Measurements from ENCODE around the gene TRAK1. TPM values are rescaled to one million over a fixed set of nuclear protein-coding genes. Genes with fewer than 3 reads are reported as not detected.

TRAK1 gene
- total RNA-seq, 1 donor from 2014 or later, result 21.2 TPM

DNA sequence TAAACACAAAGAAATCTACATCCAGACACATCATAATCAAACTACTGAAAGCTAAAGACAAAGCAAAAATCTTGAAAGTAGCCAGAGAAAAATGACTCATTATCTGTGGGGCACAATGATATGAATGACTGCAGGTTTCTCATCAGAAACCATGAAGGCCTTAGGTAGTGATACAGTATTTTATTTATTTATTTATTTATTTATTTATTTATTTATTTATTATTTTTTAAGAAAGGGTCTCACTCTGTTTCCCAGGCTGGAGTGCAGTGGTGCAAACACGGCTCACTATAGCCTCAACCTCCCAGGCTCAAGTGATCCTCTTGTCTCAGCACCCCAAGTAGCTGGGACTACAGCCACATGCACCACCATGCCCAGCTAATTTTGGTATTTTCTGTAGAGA lies 159.6 kb downstream of the TRAK1 start:
- ATAC-seq, result no peak

DNA sequence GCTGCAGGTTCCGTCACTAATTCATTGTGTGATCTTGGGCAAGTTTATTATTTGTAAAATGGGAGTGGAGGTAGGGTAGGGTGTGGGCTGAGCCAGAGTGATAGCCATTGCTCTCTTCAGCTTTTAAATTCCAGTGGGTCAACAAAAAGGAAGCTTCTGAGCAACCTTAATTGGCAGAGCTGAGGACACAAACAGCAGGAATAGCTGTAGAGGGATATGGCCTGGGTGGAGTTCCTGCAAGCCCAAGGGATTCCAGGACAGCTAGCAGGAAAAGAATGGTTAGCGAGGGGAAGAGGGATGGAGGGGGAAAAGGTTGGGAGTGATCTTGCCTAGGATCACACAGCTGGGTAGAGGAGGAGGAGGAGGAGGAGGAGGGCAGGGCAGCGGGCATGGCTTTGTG lies 163.4 kb downstream of the TRAK1 start:
- no peak for ATAC-seq

DNA sequence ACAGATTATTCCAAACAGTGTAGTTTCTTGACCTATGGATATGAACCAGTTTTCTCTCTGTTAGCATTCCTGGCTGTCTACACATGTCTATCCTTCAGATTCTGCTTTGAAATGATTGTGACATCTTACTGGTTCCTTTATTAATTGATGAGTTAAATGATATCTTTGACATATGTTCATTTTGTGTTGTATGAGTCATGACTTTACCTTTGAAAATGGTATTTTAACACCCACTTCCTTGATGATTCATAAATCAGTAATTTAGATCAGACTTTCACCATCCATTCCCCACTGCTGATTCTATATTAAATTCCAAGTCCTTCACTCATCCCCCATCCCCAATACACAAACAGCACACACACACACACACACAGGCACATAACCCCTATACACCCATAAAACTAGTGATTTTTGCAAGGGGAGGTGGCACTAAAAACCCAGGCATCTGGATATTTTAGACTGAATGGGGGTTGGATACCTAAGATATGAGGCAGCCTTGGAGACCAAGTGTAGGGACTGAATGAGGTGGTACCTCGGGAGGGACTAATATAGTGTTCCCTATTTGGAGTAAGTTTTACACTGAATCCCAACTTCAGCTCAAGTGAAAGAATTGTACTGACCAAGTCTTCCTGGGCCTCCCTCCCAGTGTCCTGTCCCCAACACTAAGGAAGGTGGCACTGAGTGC lies 165.1 kb downstream of the TRAK1 start:
- ATAC-seq, result no peak

DNA sequence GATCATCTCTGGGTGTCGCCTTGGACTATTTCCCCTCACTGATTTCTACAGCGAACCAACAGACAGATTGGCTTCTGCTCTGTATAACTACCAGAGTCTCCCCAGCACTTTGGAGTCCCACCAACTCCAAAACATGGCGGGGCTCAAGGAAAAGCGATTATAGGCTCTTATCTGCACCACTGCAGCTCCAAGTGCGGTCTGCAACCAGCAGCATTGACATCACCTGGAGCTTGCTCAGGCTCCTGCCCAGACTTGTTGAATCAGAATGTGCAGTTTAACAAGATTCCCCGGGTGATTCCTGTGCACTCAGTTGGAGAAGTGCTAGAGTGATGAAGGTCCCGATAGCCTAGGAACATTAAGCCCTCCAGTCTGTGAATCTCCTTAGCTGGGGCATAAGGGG lies 165.8 kb downstream of the TRAK1 start:
- ATAC-seq, result peak; percentile 83

DNA sequence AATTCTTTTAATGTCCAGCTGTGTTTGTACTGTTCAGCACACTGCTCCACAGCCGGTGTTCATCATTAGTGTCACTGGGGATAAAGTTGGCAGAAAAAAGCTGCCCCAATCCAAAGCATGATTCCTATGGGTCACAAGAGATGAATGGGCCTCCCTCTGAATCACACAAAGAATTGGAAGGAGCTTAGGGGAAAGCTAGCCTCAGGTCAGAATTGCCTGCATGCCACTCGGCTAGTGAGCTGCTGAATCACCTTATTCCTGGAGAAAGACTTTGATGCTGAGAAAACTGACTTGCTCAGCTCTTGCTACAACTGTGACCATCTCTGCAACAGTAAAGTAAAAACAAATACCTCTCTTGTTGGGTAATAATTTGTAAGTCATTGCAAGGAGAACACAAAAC lies 171.4 kb downstream of the TRAK1 start:
- peak; percentile 72 for ATAC-seq

DNA sequence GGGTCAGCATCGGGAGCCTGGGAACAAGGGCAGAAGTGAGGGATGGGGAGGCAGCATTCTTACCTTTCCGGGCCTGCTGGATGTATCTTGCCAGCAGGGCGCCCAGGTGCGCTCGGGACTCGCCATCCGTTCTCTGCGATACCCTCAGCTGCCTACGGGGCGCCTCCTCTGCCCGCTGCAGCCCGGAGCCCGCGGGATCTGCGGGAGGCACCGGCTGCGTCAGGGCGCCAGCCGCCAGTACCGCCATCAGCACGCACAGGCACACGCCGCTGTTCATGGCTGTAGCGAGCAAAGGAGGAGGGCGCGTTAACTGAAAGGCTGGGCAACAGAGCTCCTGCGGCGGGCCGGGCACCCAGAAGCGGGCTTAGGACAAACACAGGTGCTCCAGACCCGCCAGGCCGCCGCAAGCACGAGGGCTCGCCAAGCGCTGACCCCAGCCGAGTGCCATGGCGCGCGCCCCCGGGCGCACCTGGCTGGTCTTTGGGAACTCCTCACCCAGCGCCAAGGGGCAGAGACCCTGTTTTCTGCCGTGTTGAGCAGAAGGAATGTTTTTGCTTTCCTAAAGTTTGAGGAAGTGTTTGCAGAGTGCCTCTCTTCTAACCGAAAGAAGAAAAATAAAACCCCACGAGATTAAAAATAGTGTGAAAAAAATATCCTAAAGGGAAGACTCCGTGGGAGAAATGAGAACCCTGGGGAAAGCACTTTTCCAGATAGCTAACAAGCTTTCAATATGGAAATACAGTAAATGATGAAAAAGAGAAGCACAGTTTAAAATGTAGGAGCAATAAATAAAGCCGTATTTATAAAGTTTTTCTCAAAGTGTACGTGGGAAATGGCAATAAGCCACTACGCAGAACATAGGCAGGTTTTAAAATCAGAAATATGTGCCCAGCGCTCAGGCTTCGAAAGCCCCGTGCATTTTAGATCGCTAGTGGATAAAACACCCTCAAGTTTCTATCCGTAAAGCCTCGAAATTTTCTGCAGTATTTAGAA lies 172.5 kb downstream of the TRAK1 start:
- ATAC-seq, result peak; percentile 53

DNA sequence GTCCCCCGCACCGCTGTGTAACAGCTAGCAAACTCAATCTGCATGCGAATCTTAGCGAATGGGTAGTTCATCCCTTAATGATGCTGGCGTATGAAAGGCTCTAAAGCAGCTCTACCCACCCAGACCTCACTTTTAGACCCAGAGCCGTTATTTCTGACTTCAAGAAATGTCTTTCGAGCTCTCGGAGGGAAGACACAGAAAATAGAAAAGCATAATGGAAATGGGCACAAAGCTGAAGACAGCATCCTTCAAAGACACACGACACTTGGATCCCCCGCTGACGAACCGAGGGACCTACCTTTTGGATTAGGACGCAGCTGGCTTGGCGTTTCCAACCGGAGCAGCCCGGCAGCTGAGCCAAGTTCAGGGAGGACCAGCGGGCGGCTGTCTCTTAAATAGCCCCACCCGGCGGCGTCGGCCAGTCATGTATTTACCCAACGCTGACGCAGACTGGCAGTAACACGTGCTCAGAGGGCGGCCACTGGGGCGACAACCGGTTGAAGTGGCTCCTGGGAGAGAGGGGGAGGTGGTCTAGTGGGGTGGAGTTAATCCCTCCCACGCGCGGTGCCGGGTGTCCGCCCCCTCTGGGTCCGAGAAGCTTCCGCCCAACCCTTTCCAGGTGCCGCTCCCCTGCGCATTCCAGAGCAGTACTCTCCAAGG lies 173.4 kb downstream of the TRAK1 start:
- ATAC-seq, result peak; percentile 68

DNA sequence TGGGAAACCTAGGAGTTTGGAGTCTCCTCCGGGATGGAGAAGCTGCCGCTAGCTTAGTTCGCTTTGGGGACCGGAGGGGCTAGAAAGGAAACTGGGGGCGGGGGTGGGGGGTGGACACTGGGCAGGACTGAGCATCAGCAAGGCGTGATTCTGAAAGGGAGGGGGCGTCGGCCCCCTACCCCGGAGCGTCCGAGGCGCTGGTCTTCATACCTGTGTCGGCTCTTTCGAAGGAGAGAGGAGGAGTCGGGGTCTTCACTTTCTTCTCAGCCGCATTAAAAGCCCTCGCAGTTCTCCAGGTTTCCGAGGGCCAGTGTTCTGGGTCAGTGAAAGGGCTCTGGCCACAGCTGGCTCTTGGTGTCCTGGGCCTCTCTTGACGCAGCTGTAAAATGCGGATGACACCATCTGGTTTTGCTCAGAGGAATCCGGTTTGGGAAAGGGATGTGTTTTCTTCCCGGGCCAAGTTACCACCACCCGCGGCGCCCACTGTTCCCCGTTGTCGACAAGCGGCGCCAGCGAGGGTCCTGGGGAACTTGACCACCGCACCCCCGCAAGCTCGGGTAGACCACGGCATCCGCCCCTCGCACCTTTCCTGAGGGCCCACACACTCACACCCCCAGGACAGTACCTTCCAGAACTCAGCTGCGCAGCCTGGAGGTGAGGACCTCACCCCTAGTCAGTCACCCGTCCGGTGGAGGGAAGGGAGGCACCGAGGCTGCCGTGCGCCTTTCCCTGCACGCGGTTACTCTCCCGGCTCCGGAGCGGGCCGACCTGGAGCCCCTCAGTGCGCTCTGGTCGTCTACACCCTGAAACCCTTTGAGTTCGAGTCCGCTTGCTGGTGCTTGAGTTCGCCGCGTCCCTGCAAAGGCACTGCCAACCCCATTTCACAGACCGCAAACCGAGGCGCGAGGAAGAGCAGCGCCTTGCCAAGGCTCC lies 174.2 kb downstream of the TRAK1 start:
- ATAC-seq, result no peak

DNA sequence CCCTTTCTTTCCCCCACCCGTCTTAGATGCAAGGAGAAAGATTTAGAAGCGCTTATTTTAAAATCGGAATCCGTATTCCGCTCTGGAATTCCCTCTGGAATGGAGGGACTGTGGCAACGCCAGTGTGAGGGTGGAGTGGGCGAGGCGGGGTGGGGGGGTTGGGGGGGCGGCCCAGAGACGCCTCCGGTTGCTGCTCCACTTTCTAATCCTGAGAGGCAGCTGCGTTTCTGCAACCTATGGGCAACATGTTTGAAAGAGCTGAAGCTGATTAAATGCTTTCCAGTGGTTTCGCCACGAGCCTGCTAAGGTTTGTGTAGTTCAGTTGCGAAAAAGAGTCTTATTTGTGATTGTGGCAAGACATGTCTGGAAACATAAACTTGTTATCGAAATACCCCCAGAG lies 174.9 kb downstream of the TRAK1 start, which contains the start of gene CCK:
Gene CCK, minus strand, starts transcription at position 101 of the 400 bp plus-strand sequence. CDS start 2,555 bp downstream, outside the sequence.
- ATAC-seq, result no peak

DNA sequence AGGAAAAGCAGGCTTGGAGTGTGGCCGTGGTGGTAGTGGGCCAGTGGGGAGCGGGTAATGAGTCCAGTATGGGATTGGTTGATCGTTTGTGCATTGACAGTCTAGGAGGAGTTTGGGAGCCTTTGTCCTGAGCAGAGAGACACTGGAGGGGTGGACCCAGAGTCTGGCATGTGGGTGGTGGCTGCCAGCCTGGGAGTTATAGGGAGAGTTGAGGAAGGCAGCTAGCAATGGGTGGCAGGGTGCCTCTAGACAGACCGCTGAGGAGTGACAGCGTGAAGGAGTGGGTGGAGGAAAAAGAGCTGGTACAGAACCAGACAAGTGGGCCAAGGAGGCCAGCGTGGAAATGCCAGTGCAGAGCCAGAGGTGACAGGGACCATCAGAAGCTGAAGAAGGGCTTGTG lies 176.7 kb downstream of the TRAK1 start:
- no peak for ATAC-seq

DNA sequence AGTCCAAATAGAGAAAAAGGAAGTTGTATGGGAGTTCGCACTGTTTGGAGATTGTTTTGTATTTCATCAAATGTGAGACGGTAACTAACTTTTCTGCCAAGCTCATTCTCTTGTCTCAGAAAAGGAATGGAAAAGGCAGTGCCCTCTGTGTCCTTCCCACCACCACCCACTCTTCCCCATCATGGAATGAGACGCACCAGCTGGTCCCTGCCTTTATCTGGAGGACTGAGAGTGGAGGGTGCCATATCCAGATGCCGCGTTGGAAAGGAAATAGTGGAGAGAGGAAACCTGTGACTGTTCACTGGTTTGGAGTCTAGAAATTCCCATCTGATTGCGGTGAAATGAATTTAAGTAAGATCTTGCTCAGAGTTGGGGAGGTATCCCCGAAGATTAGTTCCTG lies 178.5 kb downstream of the TRAK1 start:
- no peak for ATAC-seq

DNA sequence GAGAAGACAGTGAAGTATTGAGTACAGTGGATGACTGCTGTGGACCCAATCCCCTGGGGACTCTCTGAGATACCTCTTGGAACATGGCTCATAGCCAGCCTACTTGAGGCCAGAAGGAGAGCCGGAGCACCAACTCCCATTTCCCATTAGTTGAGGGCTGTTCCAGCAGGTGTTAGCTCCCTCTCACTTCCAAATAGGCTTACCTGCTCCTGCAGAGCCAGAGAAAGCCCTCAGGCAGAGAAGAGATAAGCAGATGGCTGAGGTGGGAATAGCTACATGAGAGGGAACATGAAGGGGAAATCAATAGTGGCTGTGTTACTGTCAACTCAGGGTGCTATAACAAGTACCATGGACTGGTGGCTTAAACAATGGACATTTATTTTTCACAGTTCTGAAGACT lies 179.4 kb downstream of the TRAK1 start:
- no peak for ATAC-seq

DNA sequence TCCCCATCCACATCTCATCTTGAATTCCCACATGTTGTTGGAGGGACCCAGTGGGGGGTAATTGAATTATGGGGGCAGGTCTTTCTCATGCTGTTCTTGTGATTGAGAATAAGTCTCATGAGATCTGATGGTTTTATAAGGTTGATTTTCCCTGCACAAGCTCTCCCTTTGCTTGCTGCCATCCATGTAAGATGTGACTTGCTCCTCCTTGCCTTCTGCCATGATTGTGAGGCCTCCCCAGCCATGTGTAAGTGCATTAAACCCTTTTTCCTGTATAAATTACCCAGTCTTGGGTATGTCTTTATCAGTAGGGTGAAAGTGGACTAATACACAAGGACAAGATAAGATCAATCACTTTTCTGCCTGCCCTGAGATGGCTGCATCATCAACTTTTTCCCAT lies 180.6 kb downstream of the TRAK1 start:
- ATAC-seq, result no peak

DNA sequence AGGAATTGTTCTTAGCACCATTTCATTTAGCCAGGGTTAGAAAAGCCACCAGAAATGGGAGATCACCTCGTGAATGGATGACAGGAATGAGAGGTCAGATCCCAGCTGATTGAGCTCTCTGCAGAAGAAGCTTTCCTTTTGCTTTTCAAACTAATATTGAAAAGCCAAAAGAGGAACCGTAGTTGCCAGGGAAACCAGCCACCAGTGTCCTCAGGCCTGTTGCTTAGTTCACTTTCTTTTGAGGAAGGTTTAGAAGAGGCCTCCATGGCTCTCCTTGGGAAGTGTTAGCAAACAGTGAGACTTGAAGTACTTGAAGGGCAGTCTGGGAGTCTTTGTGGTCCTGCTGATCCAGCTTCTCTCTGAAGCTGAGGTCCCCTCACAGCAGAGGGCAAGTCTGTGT lies 182.2 kb downstream of the TRAK1 start:
- no peak for ATAC-seq

DNA sequence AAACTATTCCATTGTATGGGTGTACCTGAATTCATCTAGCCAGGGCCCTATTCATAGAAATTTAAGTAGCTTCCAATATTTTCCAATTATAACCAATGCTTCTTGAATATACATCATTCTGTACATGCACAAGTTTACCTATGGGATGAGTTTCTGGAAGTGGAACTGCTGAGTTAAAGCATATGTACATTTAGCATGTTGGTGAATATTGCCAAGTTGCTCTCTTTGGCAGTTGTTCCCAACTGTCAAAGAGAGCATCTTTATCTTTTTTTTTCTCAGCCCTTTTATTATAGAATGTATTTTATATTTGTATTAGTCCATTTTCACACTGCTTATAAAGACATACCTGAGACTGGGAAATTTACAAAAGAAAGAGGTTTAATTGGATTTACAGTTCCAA lies 183.1 kb downstream of the TRAK1 start:
- no peak for ATAC-seq

DNA sequence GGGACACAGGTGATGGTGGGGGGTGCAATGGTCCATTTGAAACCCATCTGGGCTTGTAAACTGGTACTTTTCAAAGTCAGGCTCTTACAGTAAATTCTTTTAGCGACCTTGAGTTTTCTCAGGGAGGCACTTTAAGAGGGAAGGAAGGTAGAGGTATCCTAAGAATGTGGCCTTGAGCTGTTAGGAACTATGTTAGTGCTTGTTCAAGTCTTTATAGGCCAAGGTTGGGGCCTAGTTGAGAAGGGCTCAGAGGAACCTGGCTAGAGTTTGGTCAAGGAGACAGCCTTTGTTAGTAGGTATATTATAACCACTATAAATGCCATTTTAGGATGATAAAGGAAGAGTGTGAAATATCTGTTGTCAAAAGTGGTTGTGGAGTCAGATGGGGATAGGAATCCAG lies 184.1 kb downstream of the TRAK1 start:
- no peak for ATAC-seq

Other genes starting within 250 kb of the TRAK1 start
- gene ULK4, start 129.3 kb upstream of the TRAK1 start, total RNA-seq, result 6.0 TPM
- gene CCK, start 174.8 kb downstream of the TRAK1 start, total RNA-seq, result 0.24 TPM

All from esophagus mucosa (tissue), 1 donor.